DMS79 (cell line): ENCODE results near the gene PSMC3IP.

Experiments
- DNase-seq: peaks from one replicate; lab custom pipeline; 2025; lab: John Stamatoyannopoulos, UW

PSMC3IP gene

DNA sequence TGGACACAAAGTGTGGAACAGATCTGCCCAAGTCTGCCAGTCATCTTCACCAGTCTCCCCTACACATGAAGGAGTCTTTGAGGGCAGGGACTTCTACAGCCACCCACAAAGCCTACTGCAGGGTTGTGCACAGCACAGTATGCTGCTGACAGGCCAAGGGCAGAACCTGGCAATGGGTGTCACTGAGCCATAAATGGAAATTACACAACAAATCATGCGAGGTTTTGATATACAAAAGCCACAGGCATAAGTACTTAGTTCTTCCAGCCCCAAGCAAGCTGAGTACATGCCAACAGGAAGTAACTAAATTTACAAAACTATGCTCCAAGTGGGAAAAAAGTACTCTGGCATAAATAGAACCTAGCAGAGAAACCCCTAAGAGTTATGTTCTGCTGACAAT lies 7.8 kb upstream of the PSMC3IP start:
- no peak for DNase-seq

GRCh38 chr17:42584880-42585279 lies 7.4 kb upstream of the PSMC3IP start:
- no peak for DNase-seq

GRCh38 chr17:42581744-42582270 lies 4.3 kb upstream of the PSMC3IP start:
- no peak for DNase-seq

GRCh38 chr17:42579794-42580551 lies 2.4 kb upstream of the PSMC3IP start:
- DNase-seq: no peak

GRCh38 chr17:42578282-42578869 lies 847 bp upstream of the PSMC3IP start:
- peak; percentile 66 for DNase-seq

DNA sequence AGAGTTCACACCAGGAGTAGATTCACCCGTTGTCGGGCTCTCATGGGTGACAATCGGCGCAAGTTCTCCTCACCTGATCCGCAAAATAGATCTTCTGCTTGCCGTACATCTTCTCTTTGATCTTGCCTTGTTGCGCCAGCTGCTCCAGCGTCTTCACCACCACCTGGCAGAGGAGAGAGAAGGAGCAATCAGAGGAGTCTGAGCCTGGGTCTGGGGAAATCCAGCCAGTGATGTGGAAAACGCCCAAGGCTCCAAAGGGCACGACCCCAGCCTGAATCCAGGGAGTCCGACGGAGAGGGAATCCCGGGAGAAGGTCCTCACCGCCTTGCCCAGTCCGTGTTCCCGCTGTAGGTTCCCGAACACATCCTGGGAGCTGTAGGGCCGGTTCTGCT lies 393 bp downstream of the PSMC3IP start:
- no peak for DNase-seq

DNA sequence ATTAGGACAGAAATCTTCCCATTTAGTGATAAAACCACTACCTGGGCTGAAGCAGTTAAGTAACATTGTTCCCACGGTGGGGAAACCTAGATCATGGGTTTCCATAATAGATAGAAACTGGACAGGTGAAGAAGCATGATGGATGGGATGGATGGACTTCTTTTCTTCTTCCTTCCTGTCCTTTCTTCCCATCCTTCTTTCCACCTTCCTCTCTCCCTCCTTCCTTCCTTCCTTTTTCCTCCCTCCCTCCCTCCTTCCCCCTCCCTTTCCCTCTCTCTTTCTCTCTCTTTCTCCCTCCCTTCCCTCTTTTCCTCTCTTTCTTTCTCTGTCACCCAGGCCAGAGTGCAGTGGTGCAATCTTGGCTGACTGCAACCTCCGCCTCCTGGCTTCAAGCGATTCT lies 3.1 kb downstream of the PSMC3IP start:
- DNase-seq: no peak

GRCh38 chr17:42573095-42573494 lies 4.4 kb downstream of the PSMC3IP start:
- DNase-seq: no peak

DNA sequence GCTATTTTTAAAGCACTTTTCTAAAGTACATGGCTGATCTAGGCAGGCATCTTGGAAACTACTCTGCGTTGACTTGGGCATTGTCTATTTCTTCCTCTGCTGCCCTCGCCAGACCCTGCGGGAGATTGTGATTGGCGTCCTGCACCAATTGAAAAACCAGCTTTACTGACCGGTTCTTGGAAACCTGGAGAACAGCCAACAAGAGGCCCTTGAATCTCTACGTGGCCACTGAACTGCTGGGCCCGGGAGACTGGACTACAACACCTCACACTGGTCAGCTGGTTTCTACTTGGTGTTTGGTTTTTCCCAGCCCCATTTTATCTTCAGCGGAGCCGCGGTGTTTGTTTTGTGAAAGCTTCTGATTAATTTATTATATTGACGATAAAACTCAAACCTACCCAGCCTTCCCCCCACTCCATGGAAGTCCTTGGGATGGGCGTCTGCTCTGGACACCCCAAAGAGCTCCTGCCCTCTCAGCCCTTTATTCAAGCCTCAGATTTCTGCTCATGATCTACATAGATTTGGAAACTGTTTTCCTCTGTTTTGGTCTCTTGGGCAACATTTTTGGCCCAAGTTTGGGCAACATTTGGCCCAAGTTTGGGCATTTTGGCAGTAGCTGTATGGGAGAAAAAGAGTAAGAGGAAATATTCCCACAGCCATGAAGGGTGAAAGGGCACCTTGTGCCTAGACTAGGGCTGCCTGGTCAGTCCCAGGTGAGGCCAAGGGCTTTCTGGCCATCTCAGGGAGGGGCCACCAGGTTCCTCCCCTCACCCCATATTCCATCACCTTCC lies 5.9 kb downstream of the PSMC3IP start:
- DNase-seq: no peak

- no peak for DNase-seq
Observed at GRCh38 chr17:42568341-42569111, 9.0 kb downstream of the PSMC3IP start.

- DNase-seq: peak; percentile 85
Observed at GRCh38 chr17:42566883-42567573, 10.5 kb downstream of the PSMC3IP start, which contains the start of gene MLX. TSS of gene MLX (plus strand) at chr17:42567100. CDS start at chr17:42567125, 25 bp downstream.

DNA sequence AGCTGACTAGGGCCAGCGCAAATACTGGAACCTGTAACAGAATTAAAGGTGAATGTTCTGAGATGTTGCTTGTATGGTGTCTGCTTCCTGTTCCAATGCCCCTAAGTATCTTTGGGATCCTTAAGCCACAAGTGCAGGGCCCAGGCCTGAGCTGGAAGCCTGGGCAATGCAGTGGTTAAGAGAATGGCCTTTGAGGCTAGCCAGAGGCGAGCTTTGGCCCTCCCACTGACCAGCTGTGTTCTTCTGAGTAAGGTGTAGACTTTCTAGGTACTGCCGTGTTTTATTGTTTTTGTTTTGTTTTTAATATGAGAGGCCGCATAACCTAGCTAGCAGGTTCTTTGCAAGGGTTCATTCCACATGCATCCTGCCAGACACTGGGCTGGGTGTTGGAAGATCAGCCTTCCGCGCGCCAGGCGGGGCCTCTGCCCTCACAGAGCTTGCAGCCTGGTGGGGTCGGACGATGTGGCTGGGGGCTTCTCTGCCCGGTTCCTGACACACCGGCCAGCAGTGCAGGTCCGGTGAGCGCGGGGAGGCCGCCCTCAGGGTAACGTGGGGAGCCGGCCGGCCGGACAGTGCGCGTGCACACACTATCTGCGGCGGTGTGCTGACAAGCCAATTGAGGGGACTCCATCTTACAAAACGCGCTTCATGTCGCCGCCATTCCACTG lies 11.2 kb downstream of the PSMC3IP start:
- DNase-seq: no peak

DNA sequence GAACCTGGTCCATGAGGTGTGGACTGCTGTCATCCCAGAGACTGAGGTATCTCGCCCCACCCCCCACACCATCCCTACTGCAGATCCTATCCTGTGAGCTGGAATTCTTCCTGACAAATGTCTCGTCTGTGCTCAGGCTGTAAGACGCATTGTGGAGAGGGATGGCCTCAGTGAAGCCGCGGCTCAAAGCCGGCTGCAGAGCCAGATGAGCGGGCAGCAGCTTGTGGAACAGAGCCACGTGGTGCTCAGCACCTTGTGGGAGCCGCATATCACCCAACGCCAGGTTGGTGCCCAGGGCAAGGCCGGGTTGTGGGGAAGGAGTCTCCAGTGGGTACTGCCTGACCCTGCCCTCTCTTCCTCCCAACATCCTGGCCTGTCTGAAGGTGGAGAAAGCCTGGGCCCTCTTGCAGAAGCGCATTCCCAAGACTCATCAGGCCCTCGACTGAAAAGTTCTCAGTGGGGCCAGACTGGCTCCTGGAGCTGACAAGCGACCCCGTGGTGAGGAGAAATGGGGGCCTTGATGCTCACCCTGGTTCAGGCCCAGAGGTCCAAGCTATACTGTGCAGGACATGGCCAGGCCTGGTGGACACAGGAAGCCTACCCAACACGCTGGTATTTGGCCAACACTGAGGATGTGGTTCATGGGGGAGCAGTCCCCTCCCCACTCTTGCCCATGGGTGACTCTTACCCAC lies 11.9 kb downstream of the PSMC3IP start:
- DNase-seq: no peak

GRCh38 chr17:42564815-42565522 lies 12.6 kb downstream of the PSMC3IP start:
- no peak for DNase-seq

DNA sequence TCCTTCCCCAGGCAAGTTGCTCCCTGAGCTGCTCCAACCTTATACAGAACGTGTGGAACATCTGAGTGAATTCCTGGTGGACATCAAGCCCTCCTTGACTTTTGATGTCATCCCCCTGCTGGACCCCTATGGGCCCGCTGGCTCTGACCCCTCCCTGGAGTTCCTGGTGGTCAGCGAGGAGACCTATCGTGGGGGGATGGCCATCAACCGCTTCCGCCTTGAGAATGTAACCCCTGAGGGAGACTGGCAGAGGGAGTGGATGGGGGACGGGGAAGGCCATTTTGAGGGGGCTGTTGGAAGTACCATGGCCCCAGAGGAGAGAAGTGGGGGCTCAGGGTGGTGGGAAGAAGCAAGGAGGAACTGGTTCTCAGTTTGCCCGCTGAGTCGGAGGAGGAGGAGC lies 13.6 kb downstream of the PSMC3IP start:
- DNase-seq: no peak

GRCh38 chr17:42563543-42563942 lies 14.0 kb downstream of the PSMC3IP start:
- DNase-seq: peak; percentile 30

DNA sequence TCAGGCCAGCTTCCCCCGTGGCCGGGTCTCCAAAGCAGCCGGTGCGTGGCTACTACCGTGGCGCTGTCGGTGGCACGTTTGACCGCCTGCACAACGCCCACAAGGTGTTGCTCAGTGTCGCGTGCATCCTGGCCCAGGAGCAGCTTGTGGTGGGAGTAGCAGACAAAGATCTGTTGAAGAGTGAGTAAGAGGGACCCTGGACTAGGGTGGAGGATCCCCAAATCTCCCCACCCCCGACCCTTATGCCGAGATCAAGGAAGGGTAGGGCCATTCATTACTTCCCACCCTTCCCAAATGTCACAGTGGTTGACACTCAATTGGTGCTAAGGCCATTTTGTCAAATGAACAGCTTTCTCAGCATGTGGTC lies 14.4 kb downstream of the PSMC3IP start:
- no peak for DNase-seq

- no peak for DNase-seq
Observed at GRCh38 chr17:42562388-42563142, 15.0 kb downstream of the PSMC3IP start.

GRCh38 chr17:42561897-42562387 lies 15.6 kb downstream of the PSMC3IP start, which contains the start of gene COASY:
TSS of gene COASY (plus strand) at chr17:42562148. CDS start at chr17:42562623, 475 bp downstream.
- DNase-seq: peak; percentile 93
